Activated naive CD4-positive, alpha-beta T cell treated with anti-CD3 and anti-CD28 coated beads, Interleukin-2, amount 50 U/mL, for 16 hours (primary cell): ENCODE data around the gene CYP39A1.

Source experiments
- DNase-seq: peaks from one replicate; pipeline ENCODE4 v3.0.0-alpha.2; 2020

Gene CYP39A1, protein sequence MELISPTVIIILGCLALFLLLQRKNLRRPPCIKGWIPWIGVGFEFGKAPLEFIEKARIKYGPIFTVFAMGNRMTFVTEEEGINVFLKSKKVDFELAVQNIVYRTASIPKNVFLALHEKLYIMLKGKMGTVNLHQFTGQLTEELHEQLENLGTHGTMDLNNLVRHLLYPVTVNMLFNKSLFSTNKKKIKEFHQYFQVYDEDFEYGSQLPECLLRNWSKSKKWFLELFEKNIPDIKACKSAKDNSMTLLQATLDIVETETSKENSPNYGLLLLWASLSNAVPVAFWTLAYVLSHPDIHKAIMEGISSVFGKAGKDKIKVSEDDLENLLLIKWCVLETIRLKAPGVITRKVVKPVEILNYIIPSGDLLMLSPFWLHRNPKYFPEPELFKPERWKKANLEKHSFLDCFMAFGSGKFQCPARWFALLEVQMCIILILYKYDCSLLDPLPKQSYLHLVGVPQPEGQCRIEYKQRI

DNA sequence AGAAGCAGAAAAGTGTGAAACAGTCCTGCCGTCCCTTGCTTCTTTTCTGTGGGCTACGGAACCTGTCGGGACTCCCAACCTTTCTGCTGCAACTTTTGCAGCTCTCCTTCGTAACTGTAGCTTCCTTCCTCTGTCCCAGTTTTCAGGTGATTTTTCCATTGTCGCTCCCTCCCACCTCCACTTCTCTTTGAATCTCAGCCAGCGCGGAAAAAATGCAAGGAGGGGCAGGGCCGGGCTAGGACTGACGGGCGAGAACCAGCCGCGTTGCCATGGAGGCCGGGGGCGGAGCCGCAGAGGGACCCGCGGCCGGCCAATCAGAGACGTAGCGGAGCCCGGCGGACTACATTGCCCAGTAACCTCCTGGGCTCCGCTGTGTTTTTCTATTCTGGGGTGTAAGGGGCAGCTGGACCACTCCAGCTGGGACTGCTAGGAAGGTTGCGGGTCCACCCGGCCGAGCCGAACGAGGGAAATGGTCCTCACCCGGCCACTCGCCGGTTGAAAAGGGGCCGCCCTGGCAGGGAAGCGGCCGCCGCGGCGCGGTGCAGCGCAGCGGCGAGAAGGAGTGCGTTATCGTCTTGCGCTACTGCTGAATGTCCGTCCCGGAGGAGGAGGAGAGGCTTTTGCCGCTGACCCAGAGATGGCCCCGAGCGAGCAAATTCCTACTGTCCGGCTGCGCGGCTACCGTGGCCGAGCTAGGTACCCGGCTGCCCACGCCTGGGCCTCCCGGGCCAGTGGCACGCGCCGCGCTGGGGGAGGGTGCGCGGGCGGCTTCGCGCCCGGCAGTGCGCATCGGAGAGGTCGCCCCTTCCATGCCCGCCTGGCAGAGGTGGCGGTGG lies at the start of gene CYP39A1, which contains the start of gene SLC25A27:
Gene CYP39A1, minus strand, starts transcription at position 216 of the 836 bp plus-strand sequence. CDS start 236 bp downstream, outside the sequence.
Gene SLC25A27, plus strand, starts transcription at position 373 of the 836 bp plus-strand sequence. Its CDS starts 218 bp downstream, at position 591.
- DNase-seq = peak; percentile 81

DNA sequence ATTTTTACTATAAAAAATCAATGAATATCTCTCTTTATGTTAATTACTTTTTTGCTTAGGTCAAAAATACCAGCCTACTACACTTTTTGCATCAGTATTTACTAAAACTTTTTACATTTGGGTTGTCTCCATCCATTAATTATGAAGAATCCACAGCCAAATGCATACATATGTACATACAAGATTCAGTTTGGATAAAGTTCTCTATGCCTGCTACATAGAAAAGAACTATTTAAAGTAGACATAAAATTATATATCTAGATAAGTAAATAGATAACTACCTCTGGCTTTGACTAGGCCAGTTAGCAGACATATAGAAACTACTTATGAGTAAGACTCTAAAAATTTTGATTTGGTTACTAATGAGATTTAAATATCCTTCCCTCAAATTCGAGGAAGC lies 47.4 kb upstream of the CYP39A1 start:
- no peak for DNase-seq

GRCh38 chr6:46690911-46691451 lies 38.4 kb upstream of the CYP39A1 start:
- no peak for DNase-seq

DNA sequence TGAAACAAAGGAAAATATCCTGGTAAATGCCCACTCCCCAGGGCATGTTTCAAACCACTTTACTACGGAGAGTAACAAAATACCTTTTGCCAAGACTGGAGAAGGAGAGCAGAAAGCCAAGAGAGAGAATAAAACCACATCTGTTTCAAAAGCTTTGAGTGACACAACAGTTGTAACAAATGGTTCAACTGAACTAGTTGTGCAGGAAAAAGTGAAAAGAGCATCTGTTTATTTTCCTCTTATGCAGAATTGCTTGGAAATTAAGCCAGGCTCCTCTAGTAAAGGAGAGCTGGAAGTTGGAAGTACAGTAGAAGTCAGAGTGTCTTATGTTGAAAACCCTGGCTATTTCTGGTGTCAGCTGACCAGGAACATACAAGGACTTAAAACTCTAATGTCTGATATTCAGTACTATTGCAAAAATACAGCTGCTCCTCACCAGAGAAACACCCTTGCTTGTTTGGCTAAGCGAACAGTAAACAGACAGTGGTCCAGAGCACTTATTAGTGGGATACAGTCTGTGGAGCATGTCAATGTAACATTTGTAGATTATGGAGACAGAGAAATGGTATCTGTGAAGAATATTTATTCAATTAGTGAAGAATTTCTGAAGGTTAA lies 37.6 kb upstream of the CYP39A1 start:
- DNase-seq = no peak

- no peak for DNase-seq
These were observed 37.0 kb upstream of the CYP39A1 start for GRCh38 chr6:46689657-46690056.

DNA sequence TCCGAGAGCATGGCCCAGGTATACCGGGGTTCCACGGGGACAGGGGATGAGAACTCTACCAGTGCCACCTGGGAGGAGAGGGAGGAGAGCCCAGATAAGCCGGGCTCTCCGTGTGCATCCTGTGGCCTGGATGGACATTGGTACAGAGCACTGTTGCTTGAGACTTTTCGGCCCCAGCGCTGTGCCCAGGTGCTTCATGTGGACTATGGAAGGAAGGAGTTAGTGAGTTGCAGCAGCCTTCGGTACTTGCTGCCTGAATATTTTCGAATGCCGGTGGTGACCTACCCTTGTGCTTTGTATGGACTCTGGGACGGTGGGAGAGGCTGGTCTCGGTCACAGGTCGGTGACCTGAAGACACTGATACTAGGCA lies 36.3 kb upstream of the CYP39A1 start:
- no peak for DNase-seq

GRCh38 chr6:46688117-46688965 lies 35.7 kb upstream of the CYP39A1 start:
- no peak for DNase-seq

GRCh38 chr6:46687619-46688097 lies 35.0 kb upstream of the CYP39A1 start, which contains the start of gene TDRD6:
Gene TDRD6, plus strand, starts transcription at chr6:46687885. Its CDS starts 244 bp downstream, at chr6:46688129.
- no peak for DNase-seq

DNA sequence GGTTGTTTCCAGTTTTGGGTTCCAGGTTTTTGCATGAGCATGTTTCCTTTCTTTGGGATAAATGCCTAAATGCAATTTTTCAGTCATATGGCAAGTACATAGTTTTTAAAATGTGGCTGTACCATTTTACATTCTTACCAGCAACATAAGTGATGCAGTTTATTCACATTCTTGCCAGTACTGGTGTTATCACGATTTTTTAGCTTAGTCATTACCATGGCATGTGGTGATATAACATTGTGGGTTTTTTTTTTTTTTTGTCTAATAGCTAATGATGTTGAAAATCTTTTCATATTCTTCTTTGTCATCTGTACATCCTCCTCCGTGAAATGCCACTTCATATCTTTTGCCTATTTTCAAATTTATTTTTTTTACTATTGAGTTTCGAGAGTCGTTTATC lies 32.2 kb upstream of the CYP39A1 start:
- no peak for DNase-seq

- DNase-seq = no peak
These were observed 24.7 kb upstream of the CYP39A1 start for GRCh38 chr6:46677314-46677654.

DNA sequence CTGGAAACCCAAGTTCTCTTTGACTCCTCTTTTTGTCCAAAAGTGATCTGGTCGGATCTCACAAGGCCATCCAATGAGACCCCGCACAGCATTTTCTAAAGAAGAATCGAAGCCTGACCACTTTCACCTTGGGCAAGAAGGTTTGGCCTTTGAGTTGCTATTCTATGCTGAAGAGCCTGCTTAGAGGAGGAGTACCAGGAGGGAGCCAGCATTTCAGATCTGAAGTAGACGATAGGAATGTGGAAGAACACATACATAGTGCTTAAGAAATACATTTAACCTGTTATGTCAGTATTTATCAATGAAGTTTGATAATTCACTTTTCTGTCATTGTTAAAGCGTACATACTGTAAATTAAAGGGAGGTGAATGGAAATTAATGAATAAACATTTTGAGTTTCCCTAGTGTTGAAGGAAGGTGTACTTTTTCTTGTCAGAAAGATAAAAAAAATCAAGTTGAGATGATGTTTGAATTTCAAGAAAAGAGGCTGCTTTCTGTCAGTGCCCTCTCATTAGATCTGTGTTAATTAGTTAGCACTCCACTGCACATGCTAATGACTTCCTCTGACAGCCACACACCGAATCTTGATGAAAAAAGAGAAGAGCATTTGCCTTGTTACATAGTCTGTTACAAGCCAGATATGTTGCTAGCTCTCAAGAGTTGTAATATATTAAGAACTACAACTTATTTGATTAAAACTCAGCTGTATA lies 24.1 kb upstream of the CYP39A1 start:
- DNase-seq = no peak

DNA sequence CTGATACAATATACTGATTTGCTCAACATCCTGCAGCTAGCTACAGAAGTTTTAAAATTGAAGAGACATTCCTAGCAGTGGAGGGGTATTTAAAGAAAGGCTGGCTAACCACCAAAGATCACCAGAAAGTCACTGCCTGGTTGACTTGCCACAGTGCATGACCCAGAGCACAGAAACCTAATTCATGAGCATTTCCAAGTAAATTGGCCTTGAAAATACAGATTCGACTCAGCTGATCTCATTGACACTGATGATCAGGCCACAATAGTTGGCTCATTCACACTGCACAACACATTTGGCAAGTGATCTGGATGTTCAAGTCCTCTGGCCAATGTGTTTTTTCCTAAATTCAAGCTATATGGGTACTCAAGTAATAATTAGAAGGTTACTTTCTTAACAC lies 21.8 kb upstream of the CYP39A1 start:
- no peak for DNase-seq

DNA sequence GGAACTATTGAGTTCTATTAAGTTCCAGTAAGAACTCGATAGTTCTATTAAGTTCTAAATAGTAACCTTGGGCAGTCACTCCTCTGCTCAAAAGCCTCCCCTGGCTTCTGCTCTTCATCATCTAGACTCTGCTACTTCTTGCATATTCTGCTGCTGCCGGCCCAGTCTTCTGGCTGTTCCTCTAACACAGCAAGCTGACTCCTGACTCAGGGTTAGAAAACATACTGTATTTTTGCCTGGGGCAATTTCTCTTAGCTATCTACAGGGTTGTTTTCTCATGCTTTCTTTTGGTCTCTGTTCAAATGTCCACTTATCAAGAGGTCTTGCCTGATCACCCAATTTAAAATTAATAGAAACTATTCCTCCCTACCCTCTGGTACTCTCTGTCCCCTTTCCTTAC lies 14.8 kb upstream of the CYP39A1 start:
- DNase-seq = no peak

DNA sequence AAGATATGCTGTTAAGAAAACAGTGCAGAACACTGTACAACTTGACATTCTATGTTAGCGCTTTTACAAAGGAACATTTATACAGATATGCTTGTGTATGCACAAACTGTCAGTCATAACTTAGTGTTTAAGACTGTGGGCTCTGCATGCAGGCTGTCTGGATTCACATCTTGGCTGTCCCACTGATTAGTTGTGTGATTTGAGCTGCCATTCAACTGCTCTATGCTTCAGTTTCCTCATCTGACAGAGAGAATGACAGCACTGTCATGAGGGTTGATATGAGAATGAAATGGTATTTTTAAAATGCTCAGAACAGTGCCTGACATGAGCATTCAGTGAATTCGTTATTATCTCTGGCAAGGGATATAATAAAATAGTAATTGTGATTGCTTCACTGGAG lies 8.9 kb upstream of the CYP39A1 start:
- no peak for DNase-seq

- DNase-seq = no peak
These were observed 5.0 kb upstream of the CYP39A1 start for GRCh38 chr6:46657642-46658041.

GRCh38 chr6:46655803-46656202 lies 3.2 kb upstream of the CYP39A1 start:
- DNase-seq = no peak

DNA sequence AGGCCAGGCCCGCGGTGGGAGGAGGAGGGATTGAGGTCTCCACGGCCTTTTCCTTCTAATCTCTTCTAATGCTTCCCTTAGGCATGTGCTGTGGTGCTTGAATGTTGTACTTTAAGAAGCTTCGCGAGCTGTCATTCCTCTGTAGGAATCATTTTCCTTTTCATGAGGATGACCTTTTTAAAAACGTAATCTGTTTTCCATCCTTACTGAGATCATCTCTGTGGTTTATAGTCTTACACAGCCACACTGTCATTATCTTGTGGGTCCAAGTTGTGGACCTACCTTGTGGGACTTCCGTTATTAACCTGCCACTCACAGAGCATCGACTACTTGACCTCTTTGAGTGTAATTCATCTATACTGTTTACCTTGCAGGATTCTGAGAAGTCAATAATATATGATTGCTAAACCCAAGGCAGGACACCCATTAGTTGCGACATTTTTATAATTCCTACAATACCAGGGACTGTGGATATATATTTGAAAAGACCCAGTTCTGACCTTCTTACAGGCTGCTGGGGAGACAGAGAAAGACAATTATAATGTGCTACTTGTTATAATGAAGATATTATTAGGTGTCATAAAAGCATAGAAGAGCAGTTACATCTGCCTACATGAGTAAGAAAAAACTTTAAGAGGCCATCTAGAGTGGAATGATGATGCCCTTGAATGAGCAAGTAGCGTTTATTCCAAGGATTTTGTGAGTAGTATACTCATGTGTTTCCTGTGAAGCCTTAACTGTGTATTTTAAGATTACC lies 999 bp upstream of the CYP39A1 start:
- DNase-seq = no peak

- DNase-seq = no peak
These were observed 401 bp downstream of the CYP39A1 start for GRCh38 chr6:46652232-46652602.

DNA sequence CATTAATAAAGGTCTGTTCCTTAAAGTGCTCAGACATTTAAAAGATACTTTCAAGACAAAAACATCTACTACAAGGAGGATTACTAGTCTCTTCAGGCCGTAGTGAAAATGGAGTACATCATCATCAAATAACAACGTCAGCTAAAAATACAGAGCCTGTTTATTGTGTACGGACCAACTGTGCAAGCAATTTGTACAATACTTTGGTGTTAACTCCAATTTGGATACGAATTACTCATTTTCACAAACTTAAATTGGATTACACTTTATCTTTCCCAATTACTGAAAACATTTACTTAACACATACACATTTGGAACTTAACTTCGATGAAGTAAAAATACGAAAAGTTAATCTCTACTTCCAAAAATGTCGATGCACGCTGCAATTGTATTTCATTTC lies 802 bp downstream of the CYP39A1 start:
- DNase-seq = no peak

DNA sequence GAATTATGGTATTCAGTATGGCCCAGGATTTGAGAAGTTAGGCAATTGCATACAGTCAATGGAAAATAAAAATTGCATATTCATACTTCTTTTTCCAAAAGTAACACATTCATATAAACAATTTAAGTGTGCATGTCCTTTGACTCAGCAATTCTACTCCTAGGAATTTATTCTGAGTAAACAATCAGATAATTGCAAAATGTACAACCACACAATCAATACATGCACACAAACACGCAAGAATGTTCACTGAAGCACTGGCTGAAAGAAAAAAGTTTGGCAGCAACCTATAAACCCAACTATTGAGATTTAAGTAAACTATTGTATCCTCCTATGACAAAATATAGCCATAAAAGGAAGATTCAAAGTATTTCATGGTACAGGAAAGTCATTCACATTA lies 1.6 kb downstream of the CYP39A1 start:
- DNase-seq = no peak
